B cell (primary cell): Measurements from ENCODE around the gene PTGFRN. TPM values are rescaled to one million over a fixed set of nuclear protein-coding genes. Genes with fewer than 3 reads are reported as not detected.
"Not testable (repeated sequence)": the region's sequence is repeated elsewhere in the genome, so short reads cannot be mapped to it uniquely, and the experiment has no call there.

Source experiments
- ATAC-seq: fragments of 200-7000 bp; cut with Tn5 transposase; one replicate; pipeline ENCODE4 v1.10.0; 2021; ENCODE audit warnings: low read depth, mild to moderate bottlenecking, moderate number of reproducible peaks, moderate library complexity
- CTCF ChIA-PET: fragments of 350-600 bp; sonication (Branson Sonifier 250); formaldehyde crosslinking; loops from one replicate; lab custom pipeline; 2021; ENCODE audit warnings: antibody characterized with exemption, inconsistent platforms; lab: Charles Lee
- POLR2A ChIA-PET: fragments of 350-600 bp; sonication (Branson Sonifier 250); formaldehyde crosslinking; loops from one replicate; lab custom pipeline; 2021; ENCODE audit warnings: antibody characterized with exemption; lab: Charles Lee
- DNase-seq: peaks from one replicate; pipeline ENCODE4 v3.0.0; 2013
- H2AFZ ChIP-seq: 2 replicates; pipeline ENCODE4 v1.6.1; 2012; ENCODE audit warnings: mild to moderate bottlenecking, low read depth, low read length; ENCODE audit not compliant: insufficient read depth, poor library complexity, severe bottlenecking
- H3K27ac ChIP-seq, 2 donors: 1 replicate in 1 of 2; 2 replicates in 1 of 2; pipeline ENCODE4 v1.5.1; 2012 to 2013; ENCODE audit warnings: low read length in 2 of 2, mild to moderate bottlenecking in 2 of 2, moderate library complexity in 1 of 2
- H3K27me3 ChIP-seq, 4 experiments: fragments of 200-600 bp in 1 of 4; sonication (generic) in 1 of 4; replicated peaks in 1 of 4; 1 replicate in 2 of 4; 2 replicates in 2 of 4; pipeline versions ENCODE4 v1.6.1 to v1.7.0; 2013 to 2016; ENCODE audit warnings: low read length in 3 of 4, mild to moderate bottlenecking in 2 of 4, mixed read lengths in 1 of 4, moderate library complexity in 1 of 4; ENCODE audit not compliant: insufficient read depth in 4 of 4, control insufficient read depth in 3 of 4; ENCODE audit errors: control extremely low read depth in 1 of 4
- H3K36me3 ChIP-seq, 2 experiments: replicated peaks in 1 of 2; 1 replicate in 1 of 2; 2 replicates in 1 of 2; pipeline versions ENCODE4 v1.6.1 to v1.7.1; 2013; ENCODE audit warnings: low read length in 1 of 2; ENCODE audit not compliant: insufficient read depth in 2 of 2, control insufficient read depth in 1 of 2; ENCODE audit errors: control extremely low read depth in 1 of 2, extremely low read depth in 1 of 2
- H3K4me1 ChIP-seq, 2 donors: fragments of 200-600 bp in 1 of 2; sonication (generic) in 1 of 2; 1 replicate in 1 of 2; 2 replicates in 1 of 2; pipeline versions ENCODE4 v1.5.1 to v1.6.1; 2013 to 2017; ENCODE audit warnings: low read length in 2 of 2; ENCODE audit not compliant: control insufficient read depth in 2 of 2, insufficient read depth in 2 of 2
- H3K4me2 ChIP-seq: replicated peaks from 2 replicates; pipeline ENCODE3; 2012; ENCODE audit warnings: mild to moderate bottlenecking, low read depth, low read length; ENCODE audit not compliant: poor library complexity, severe bottlenecking
- H3K4me3 ChIP-seq, 5 experiments: fragments of 200-600 bp in 1 of 5; sonication (generic) in 1 of 5; 1 replicate in 3 of 5; 2 replicates in 2 of 5; pipeline versions ENCODE4 v1.5.1 to v1.7.0; 2011 to 2016; ENCODE audit warnings: low read length in 4 of 5, mild to moderate bottlenecking in 4 of 5, low read depth in 2 of 5, control low read depth in 1 of 5, moderate library complexity in 1 of 5; ENCODE audit not compliant: insufficient read depth in 1 of 5; ENCODE audit errors: control extremely low read depth in 1 of 5, extremely low read depth in 1 of 5
- H3K79me2 ChIP-seq: fragments of 200-600 bp; sonication (generic); one replicate; pipeline ENCODE4 v1.6.0; 2016; ENCODE audit warnings: low read length; ENCODE audit not compliant: control insufficient read depth, insufficient read depth
- H3K9ac ChIP-seq: fragments of 200-600 bp; sonication (generic); 2 replicates; pipeline ENCODE4 v1.6.1; 2017; ENCODE audit warnings: mild to moderate bottlenecking, low read length, moderate library complexity
- H3K9me3 ChIP-seq, 3 donors: one replicate each; pipeline versions ENCODE4 v1.6.1 to v1.7.1; 2013; ENCODE audit warnings: low read length in 2 of 3; ENCODE audit not compliant: control insufficient read depth in 2 of 3, insufficient read depth in 1 of 3; ENCODE audit errors: control extremely low read depth in 1 of 3
- H4K20me1 ChIP-seq: 2 replicates; pipeline ENCODE4 v1.6.0; 2012; ENCODE audit warnings: mild to moderate bottlenecking, low read length; ENCODE audit not compliant: insufficient read depth, control insufficient read depth, poor library complexity, severe bottlenecking
- H3K27ac Mint-ChIP-seq: one replicate; pipeline ENCODE4 v1.8.0; 2021; ENCODE audit warnings: mixed read lengths
- H3K27me3 Mint-ChIP-seq: one replicate; pipeline ENCODE4 v1.8.0; 2021; ENCODE audit warnings: mixed read lengths
- H3K4me1 Mint-ChIP-seq: one replicate; pipeline ENCODE4 v1.8.0; 2021; ENCODE audit warnings: mixed read lengths
- H3K4me3 Mint-ChIP-seq: one replicate; pipeline ENCODE4 v1.8.0; 2021; ENCODE audit warnings: mixed read lengths
- H3K9me3 Mint-ChIP-seq: one replicate; pipeline ENCODE4 v1.8.0; 2022; ENCODE audit warnings: mixed read lengths; ENCODE audit not compliant: insufficient read depth
- EZH2 ChIP-seq: IDR thresholded peaks from 2 replicates; pipeline ENCODE4 v1.6.1; 2012; ENCODE audit warnings: borderline replicate concordance, low read depth, mild to moderate bottlenecking, moderate library complexity, low read length; ENCODE audit not compliant: insufficient read depth, poor library complexity, severe bottlenecking
- WGBS: methylation state at CpG from one replicate; pipeline ENCODE4 v1.1.5; 2013; ENCODE audit warnings: missing lambda C conversion rate; ENCODE audit not compliant: insufficient coverage; 5-methylcytosine and 5-hydroxymethylcytosine counted together
- intact Hi-C: fragments of 100-400 bp; cut with micrococcal nuclease; formaldehyde crosslinking; loops from one replicate; pipeline ENCODE4 v1.10.0; 2022
- polyA plus RNA-seq: library from polyadenylated mRNA; depleted of rRNA; stranded (reverse); fragments of >200 nt; gene quantifications from 2 replicates; pipeline ENCODE4 v1.2.3, GENCODE V29; 2012
- total RNA-seq, 2 donors: library from RNA; stranded (reverse); fragments of 120-200 nt in 1 of 2; gene quantifications; 1 replicate in 1 of 2; 2 replicates in 1 of 2; pipeline versions ENCODE4 v1.2.3 to v1.2.4, GENCODE V29; 2013 to 2022
- TF ChIP-seq, protein P1 (sequence below): fragments of 200-600 bp; IDR thresholded peaks from one replicate; pipeline ENCODE4 v1.8.0; 2022; ENCODE audit warnings: antibody characterized with exemption, mild to moderate bottlenecking

PTGFRN gene
- total and polyA plus RNA-seq, 2 donors (not counting 1 experiment from before 2014, with no cell fraction given), result 0.17 TPM; not detected in 1

DNA sequence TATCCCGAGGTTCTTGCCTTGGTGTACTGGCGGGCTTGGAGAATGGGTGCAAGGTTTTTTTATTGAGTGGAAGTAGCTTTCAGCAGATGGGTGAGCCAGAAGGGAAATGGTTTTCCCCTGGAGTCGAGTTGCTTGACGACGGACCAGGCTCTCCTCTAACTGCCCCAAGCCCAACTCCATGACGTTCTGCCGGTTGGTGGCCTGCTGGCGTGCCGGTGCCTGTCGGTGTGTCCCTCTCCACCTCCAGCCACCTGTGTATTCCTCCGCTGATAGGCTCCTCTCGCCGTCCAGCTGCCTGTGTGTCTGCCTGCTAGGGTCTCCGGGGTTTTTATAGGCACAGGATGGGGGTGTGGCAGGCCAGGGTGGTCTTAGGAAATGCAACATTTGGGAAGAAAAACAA lies 34.3 kb upstream of the PTGFRN start:
- peaks cover 23% of the 10 kb centered on the region for H3K27me3 Mint-ChIP-seq
- H3K36me3 ChIP-seq, result no peaks in the 10 kb centered on the region
- DNase-seq (no peak), ATAC-seq (no peak)
- H3K4me1 Mint-ChIP-seq, result no peaks in the 10 kb centered on the region
- no peak overlapping the region for H3K27ac ChIP-seq
- H4K20me1 ChIP-seq, result no peaks in the 10 kb centered on the region
- H3K79me2 ChIP-seq, result no peaks in the 10 kb centered on the region
- H3K9me3 ChIP-seq, result no peaks in the 10 kb centered on the region
- no peak overlapping the region for H3K4me3 ChIP-seq
- intact Hi-C loops, result no loop called here
- H3K27me3 ChIP-seq, result peaks cover 0 to 18% (median 12%) of the 10 kb centered on the region in 4 experiments
- WGBS, result 88% methylated on average over 5 of the region's 14 CpGs
- no peak overlapping the region for H2AFZ ChIP-seq
- peaks cover 11 to 16% of the 10 kb centered on the region in 2 donors for H3K4me1 ChIP-seq
- H3K9me3 Mint-ChIP-seq, result no peaks in the 10 kb centered on the region
- H3K9ac ChIP-seq, result no peak overlapping the region
- ChIA-PET POLR2A (no interaction called here), CTCF (no interaction called here)
- TF ChIP-seq, protein P1, sequence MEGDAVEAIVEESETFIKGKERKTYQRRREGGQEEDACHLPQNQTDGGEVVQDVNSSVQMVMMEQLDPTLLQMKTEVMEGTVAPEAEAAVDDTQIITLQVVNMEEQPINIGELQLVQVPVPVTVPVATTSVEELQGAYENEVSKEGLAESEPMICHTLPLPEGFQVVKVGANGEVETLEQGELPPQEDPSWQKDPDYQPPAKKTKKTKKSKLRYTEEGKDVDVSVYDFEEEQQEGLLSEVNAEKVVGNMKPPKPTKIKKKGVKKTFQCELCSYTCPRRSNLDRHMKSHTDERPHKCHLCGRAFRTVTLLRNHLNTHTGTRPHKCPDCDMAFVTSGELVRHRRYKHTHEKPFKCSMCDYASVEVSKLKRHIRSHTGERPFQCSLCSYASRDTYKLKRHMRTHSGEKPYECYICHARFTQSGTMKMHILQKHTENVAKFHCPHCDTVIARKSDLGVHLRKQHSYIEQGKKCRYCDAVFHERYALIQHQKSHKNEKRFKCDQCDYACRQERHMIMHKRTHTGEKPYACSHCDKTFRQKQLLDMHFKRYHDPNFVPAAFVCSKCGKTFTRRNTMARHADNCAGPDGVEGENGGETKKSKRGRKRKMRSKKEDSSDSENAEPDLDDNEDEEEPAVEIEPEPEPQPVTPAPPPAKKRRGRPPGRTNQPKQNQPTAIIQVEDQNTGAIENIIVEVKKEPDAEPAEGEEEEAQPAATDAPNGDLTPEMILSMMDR, result no peak
- TF ChIP-seq EZH2, result no peak
- no peak overlapping the region for H3K4me2 ChIP-seq
- no peak overlapping the region for H3K27ac Mint-ChIP-seq
- no peak overlapping the region for H3K4me3 Mint-ChIP-seq

GRCh38 chr1:116875946-116876345 lies 33.8 kb upstream of the PTGFRN start:
- H4K20me1 ChIP-seq, H3K27ac ChIP-seq, H2AFZ ChIP-seq, ATAC-seq, H3K9me3 Mint-ChIP-seq, H3K79me2 ChIP-seq, H3K4me3 Mint-ChIP-seq, H3K4me2 ChIP-seq, CTCF ChIA-PET, POLR2A ChIA-PET, H3K9me3 ChIP-seq, intact Hi-C loops, H3K27ac Mint-ChIP-seq, H3K4me1 Mint-ChIP-seq, H3K4me3 ChIP-seq, H3K36me3 ChIP-seq, DNase-seq, H3K9ac ChIP-seq: not testable (repeated sequence)
- H3K27me3 Mint-ChIP-seq, result peaks cover 21% of the 10 kb centered on the region
- H3K27me3 ChIP-seq, result peaks cover 0 to 18% (median 12%) of the 10 kb centered on the region in 4 experiments
- WGBS, result 92% methylated on average over 2 of the region's 6 CpGs
- H3K4me1 ChIP-seq, result peaks cover 11 to 16% of the 10 kb centered on the region in 2 donors
